Right lung (tissue), 10 donors: ENCODE data around the gene CD163L1. TPM values are rescaled to one million over a fixed set of nuclear protein-coding genes. Genes with fewer than 3 reads are reported as not detected.
A peak's percentile ranks its signal among the peaks of the same experiment; 100 is the strongest.
"Not testable (repeated sequence)": the region's sequence is repeated elsewhere in the genome, so short reads cannot be mapped to it uniquely, and the experiment has no call there.

ENCODE experiments used
- DNase-seq, 2 donors: peaks; one replicate each; pipeline ENCODE4 v3.0.0-alpha.2; 2013
- long read RNA-seq, 8 donors: transcript quantifications; one replicate each; lab custom pipeline, GENCODE V29; 2026
- polyA plus RNA-seq, 5 donors: library from polyadenylated mRNA; unstranded; fragments of 120-200 nt; gene quantifications; one replicate each; pipeline versions ENCODE4 v1.2.1 to v1.2.3, GENCODE V29; 2013; ENCODE audit warnings: inconsistent platforms in 1 of 5, low replicate concordance in 1 of 5; ENCODE audit not compliant: insufficient read length in 5 of 5, insufficient read depth in 1 of 5

Gene CD163L1
- 1 to 10 TPM; 4.7 to 8.9 (median 5.9) TPM for polyA plus RNA-seq
- long read RNA-seq, donor 1, partial matches to known transcripts: 0 of 1 reads
- long read RNA-seq, donor 1, other reads (novel, unspliced or antisense): 0 of 1 reads
- long read RNA-seq, donor 2, full-length matches to known transcripts: 1 of 1 reads
- long read RNA-seq, donor 2, partial matches to known transcripts: 0 of 1 reads
- long read RNA-seq, donor 2, other reads (novel, unspliced or antisense): 0 of 1 reads
- long read RNA-seq, donor 3, full-length matches to known transcripts: 2 of 2 reads
- long read RNA-seq, donor 3, partial matches to known transcripts: 0 of 2 reads
- long read RNA-seq, donor 3, other reads (novel, unspliced or antisense): 0 of 2 reads
- long read RNA-seq, donor 4: 0 reads
- long read RNA-seq, donor 5: 0 reads
- long read RNA-seq, donor 6: 0 reads
- long read RNA-seq, donor 7: 0 reads
- long read RNA-seq, donor 8: 0 reads

DNA sequence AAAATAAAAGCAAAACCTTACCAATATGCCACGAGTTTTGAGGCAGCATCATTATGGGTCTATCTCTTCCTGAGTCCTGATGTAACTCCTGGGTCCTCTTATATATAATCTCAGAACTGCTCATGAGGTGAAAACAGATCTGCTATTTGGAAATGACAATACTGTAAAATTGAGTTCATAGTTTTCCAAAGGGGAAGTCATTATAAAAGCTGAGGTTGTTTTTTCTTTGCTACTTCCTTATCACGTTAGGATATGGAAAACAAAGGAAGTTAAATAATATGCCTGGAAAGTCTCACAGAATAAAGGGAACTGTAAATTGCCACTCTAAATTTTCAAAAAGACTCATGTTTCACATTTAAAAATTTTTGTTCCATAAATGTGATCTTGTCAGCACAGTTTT lies at the start of gene CD163L1:
Gene CD163L1, minus strand, starts transcription at position 78 of the 400 bp plus-strand sequence. Its CDS starts 26 bp downstream, at position 52.
- no peak for DNase-seq

- DNase-seq: no peak
These were observed 49.1 kb upstream of the CD163L1 start for GRCh38 chr12:7493006-7493405.

GRCh38 chr12:7486512-7486911 lies 42.6 kb upstream of the CD163L1 start:
- no peak for DNase-seq

DNA sequence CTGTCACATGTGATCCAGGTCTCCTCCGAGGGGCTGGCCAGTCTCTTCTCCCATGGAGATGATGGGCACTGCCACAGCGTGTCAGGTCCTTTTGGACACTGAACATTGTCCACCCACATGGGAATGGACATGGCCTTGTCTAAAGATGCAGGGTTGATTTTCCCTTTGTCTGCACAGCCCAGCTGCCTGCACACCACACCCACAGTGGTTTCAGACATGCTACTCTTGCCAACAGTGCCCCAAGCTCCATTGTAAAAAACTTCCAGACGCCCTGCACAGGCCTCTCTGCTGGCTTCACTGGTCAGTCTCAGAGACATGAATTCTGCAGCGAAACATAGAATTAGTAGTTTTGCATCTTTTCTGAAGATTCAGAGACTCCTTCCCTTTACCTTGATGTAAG lies 41.1 kb upstream of the CD163L1 start:
- DNase-seq: no peak

GRCh38 chr12:7483343-7483742 lies 39.4 kb upstream of the CD163L1 start:
- no peak for DNase-seq

GRCh38 chr12:7479771-7480170 lies 35.8 kb upstream of the CD163L1 start:
- DNase-seq: no peak

DNA sequence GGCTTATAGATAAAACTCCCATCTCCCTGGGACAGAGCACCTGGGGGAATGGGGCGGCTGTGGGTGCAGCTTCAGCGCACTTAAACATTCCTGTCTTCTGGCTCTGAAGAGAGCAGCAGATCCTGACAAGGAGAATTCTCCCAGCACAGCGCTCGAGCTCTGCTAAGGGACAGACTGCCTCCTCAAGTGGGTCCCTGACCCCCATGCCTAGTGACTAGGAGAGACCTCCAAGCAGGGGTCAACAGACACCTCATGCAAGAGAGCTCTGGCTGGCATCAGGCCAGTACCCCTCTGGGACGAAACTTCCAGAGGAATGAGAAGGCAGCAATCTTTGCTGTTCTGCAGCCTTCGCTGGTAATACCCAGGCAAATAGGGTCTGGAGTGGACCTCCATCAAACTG lies 28.1 kb upstream of the CD163L1 start:
- no peak for DNase-seq

GRCh38 chr12:7460375-7461259 lies 16.7 kb upstream of the CD163L1 start:
- DNase-seq: peak; percentile 18 to 35

- DNase-seq: no peak
These were observed 16.0 kb upstream of the CD163L1 start for GRCh38 chr12:7459973-7460372.

DNA sequence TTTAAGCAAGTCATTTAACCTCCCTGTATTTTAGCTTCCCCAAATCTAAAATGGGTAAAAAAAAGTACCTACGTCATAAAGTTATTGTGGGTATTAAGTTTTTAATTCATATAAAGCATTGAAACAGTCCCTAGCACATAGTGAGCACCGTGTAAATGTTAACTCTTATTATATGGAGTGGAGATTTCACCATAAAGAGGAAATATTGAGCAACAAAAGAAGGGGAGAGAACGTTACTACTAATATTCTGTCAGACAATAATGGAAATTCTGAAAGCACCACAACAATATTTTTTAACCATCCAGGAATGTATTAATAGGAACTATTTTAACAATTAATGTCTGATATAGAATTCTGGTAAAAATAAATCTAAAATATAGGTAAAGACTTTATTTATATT lies 7.8 kb upstream of the CD163L1 start:
- no peak for DNase-seq

DNA sequence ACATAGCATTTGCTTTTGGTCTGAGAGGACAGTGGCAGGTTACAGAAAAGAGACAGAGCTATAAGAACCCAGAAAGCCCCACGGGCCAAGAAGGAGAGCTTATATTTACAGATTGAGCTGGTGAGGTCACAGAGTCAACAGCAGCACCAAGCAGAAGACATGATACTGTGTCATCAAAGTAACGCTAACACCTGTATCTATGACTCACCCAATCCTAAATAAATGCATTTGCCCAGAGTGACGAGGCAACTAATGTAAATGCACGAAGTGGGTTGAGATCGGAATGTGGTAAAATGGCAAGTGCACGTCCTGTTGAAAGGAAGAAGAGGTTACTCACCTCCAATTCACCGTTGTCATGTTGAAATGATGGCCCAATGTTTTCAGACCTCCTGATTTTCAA lies 6.7 kb upstream of the CD163L1 start:
- DNase-seq: no peak

DNA sequence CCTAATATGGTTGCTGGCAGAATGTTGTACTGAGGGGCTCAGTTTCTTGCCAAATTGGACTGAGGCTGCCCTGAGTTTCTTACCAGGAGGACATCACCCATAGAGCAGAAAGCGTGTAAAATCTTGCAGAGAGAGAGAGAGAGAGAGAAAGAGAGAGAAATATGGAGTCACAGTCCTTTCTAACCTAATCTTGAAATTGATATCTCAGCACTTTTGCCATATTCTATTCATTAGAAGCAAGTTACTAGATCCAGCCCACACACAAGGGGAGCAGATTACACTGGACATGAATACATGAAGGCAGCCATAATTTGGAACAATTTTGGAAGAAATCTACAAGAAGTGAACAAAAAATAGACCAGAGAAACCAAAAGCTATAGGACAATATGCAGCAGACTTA lies 4.1 kb upstream of the CD163L1 start:
- DNase-seq: no peak

- DNase-seq: no peak
These were observed 584 bp upstream of the CD163L1 start for GRCh38 chr12:7444537-7444936.

- DNase-seq: no peak
These were observed 2.7 kb downstream of the CD163L1 start for GRCh38 chr12:7441216-7441615.

DNA sequence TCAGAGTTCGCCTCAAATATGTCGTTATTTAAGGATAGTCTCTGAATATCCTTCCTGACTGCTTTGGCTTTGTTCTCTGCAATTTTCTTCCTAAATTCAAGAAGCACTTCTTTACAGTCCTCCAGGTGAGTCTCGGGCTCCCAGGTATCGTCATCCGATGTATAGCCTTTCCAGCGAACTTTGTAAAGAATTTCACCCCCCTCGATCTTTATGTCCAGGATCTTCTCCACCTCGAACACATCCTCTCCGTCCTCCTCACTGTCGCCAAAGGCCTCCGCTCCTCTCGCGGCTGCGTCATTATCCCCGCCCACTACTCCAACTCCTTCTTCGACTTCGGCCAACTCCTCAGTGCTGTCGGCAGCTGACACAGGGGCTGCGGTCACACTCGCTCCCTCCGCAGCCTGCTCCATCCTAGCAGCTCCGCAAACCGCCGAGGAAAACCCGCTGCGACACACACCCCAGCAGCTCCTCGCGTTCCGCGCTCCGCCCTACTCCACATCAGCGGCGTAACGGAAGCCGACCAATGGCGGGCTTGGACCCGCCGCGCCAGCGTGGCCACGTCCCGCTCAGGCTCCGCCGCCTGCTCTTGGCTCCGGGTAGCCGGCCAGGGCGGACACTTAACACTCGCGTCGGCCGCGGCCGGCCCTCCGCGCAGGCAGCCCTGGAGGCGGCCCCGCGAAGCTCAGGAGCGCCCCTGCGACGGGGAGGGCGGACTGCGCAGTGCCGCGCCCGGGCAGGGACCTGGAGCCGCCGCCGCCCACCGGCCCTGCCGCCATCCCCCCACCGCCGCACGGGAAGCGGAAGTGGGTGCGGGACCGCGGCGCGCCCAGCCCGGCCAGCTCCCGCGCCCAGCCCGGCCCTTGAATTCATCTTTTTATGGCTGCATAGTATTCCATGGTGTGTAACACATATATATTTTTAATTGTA lies 4.1 kb downstream of the CD163L1 start:
- peak; percentile 17 to 31 for DNase-seq

- not testable (repeated sequence) for DNase-seq
These were observed 5.5 kb downstream of the CD163L1 start for GRCh38 chr12:7438291-7438995.

- DNase-seq: not testable (repeated sequence)
These were observed 6.5 kb downstream of the CD163L1 start for GRCh38 chr12:7437494-7437893.

DNA sequence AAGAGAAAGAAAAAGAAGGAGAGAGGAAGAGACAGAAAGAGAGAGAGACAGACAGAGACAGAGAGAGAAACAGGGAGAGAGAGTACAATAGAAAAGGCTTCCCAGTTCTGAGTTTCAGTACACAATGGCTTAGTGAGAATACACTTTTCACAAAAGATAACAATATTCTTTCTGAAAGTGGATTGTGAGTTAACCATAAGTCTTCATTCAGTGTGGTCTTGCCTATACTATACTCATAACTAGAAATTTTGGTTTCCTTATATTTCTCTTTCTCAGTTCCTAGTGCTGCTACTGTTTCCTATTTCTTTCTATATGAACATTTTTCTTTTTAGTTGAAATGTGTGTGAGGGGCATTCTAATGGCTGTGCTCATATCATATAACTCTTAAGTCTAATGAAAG lies 9.3 kb downstream of the CD163L1 start:
- DNase-seq: no peak

- no peak for DNase-seq
These were observed 10.6 kb downstream of the CD163L1 start for GRCh38 chr12:7433276-7433822.

- DNase-seq: no peak
These were observed 11.8 kb downstream of the CD163L1 start for GRCh38 chr12:7431993-7432685.
